Frontal cortex (tissue), 4 donors: ENCODE measurements around the gene MYNN. TPM values are rescaled to one million over a fixed set of nuclear protein-coding genes. Genes with fewer than 3 reads are reported as not detected.

ENCODE experiments used
- DNase-seq, 2 donors: peaks; one replicate each; pipeline ENCODE4 v3.0.0; 2012; ENCODE audit warnings: low spot score in 2 of 2
- FAIRE-seq: peaks from 2 replicates; lab custom pipeline; 2012; peaks lifted over from hg19 to GRCh38; lab: Jason Lieb, UNC
- total RNA-seq: library from RNA; depleted of rRNA; stranded (reverse); fragments of >200 nt; gene quantifications from one replicate; pipeline ENCODE4 v1.2.3, GENCODE V29; 2014
- donor health status: control.
- donor health status: control.
- donor health status: control.

The MYNN gene
- total RNA-seq, 1 donor from 2014 or later = 44.4 TPM

- DNase-seq (no peak), FAIRE-seq (no peak)
Observed at GRCh38 chr3:169822091-169822490, 48.9 kb downstream of the MYNN start.

GRCh38 chr3:169822540-169822939, 49.3 kb downstream of the MYNN start:
- FAIRE-seq (no peak), DNase-seq (no peak)

GRCh38 chr3:169822983-169823382, 49.8 kb downstream of the MYNN start:
- FAIRE-seq = no peak
- no peak for DNase-seq

- no peak for FAIRE-seq
- no peak for DNase-seq
Observed at GRCh38 chr3:169825316-169825715, 52.1 kb downstream of the MYNN start.

GRCh38 chr3:169827712-169828111, 54.5 kb downstream of the MYNN start:
- no peak for DNase-seq
- no peak for FAIRE-seq

GRCh38 chr3:169835533-169835932, 62.3 kb downstream of the MYNN start:
- FAIRE-seq = no peak
- DNase-seq = no peak

GRCh38 chr3:169836078-169836941, 63.1 kb downstream of the MYNN start:
- no peak for DNase-seq
- no peak for FAIRE-seq

- no peak for FAIRE-seq
- DNase-seq = no peak
Observed at GRCh38 chr3:169836942-169837275, 63.7 kb downstream of the MYNN start.

- FAIRE-seq (no peak), DNase-seq (no peak)
Observed at GRCh38 chr3:169838511-169839030, 65.4 kb downstream of the MYNN start.

Other genes starting within 250 kb of the MYNN start
- 6.9 TPM for gene MECOM, start 109.7 kb upstream of the MYNN start, total RNA-seq
- 61.1 TPM for gene TERC, start 8.3 kb upstream of the MYNN start, total RNA-seq
- 3.3 TPM for gene ACTRT3, start 3.8 kb upstream of the MYNN start, total RNA-seq
- 0.82 TPM for gene LRRIQ4, start 39.5 kb downstream of the MYNN start, total RNA-seq
- gene LRRC34, start 39.5 kb downstream of the MYNN start, total RNA-seq = 5.3 TPM
- under 0.01 TPM for gene LRRC31, start 96.5 kb downstream of the MYNN start, total RNA-seq
- not detected for gene SAMD7, start 138.2 kb downstream of the MYNN start, total RNA-seq
- 108 TPM for gene SEC62, start 193.4 kb downstream of the MYNN start, total RNA-seq